Fibroblast of lung (primary cell): Measurements from ENCODE around the gene RYR2.

Source experiments
- CTCF ChIP-seq, 2 donors: IDR thresholded peaks in 1 of 2; conservative IDR thresholded peaks in 1 of 2; 1 replicate in 1 of 2; 2 replicates in 1 of 2; pipeline ENCODE4 v1.5.1; 2011 to 2012; ENCODE audit warnings: low read length in 2 of 2, control low read depth in 1 of 2, inconsistent platforms in 1 of 2, low read depth in 1 of 2, mild to moderate bottlenecking in 1 of 2
- EZH2 ChIP-seq: IDR thresholded peaks from 2 replicates; pipeline ENCODE4 v1.5.1; 2012; ENCODE audit warnings: low read length, control low read depth, mild to moderate bottlenecking; ENCODE audit errors: missing control alignments

GRCh38 chr1:237737938-237738610, 696.1 kb downstream of the RYR2 start:
- TF ChIP-seq CTCF (conservative IDR thresholded peaks at IDR 0.05 in 1 of 2, IDR thresholded peaks at IDR 0.05 in 1 of 2; ENCODE audit: low read depth in 1 of 2, low read length in 2 of 2) (no peak), EZH2 (no peak)
